ENCODE results near the gene MTA1. TPM values are rescaled to one million over a fixed set of nuclear protein-coding genes. Genes with fewer than 3 reads are reported as not detected.

The MTA1 gene
- total and polyA plus RNA-seq, 10 of the 15 experiments (the other 5 are each of a cell fraction or from before 2014, with no cell fraction given), result 0.14 to 162 (median 30.6) TPM

- Histone ChIP-seq H3K36me3 (ENCODE audit: control insufficient read depth in 2 of 2, insufficient read depth in 2 of 2, low read length in 1 of 2) (peaks cover 3 to 35% of the 10 kb centered on the region in 2 experiments; a peak in 3 of 4 replicates), H3K79me2 (ENCODE audit: control insufficient read depth, insufficient read depth, low read length) (no peaks in the 10 kb centered on the region), H3K27me3 (replicated peaks in 1 of 2; ENCODE audit: control insufficient read depth in 2 of 2, insufficient read depth in 2 of 2, low read length in 1 of 2) (no peaks in the 10 kb centered on the region), H3K4me1 (ENCODE audit: control insufficient read depth, insufficient read depth, low read length) (no peaks in the 10 kb centered on the region), H3K4me3 (no peak overlapping the region), H3K27ac (ENCODE audit: control insufficient read depth, insufficient read depth) (no peak overlapping the region), H3K4me2 (ENCODE audit: control insufficient read depth, insufficient read depth) (no peak overlapping the region), H3K9ac (ENCODE audit: control insufficient read depth, insufficient read depth, low read length) (no peak overlapping the region), H3K9me3 (replicated peaks; ENCODE audit: control insufficient read depth, insufficient read depth, low read length) (no peaks in the 10 kb centered on the region), H4K20me1 (ENCODE audit: control insufficient read depth, insufficient read depth) (no peaks in the 10 kb centered on the region; the same call in 1 of the 2 replicates), H2AFZ (ENCODE audit: control insufficient read depth, low read depth, low read length) (no peak overlapping the region)
- POLR2A ChIA-PET, result no interaction called here
- no TSS peak for BruUV-seq (replicated peaks)
- CTCF ChIA-PET, result interaction anchor here (1.4 kb wide), 1 partner anchor 25 kb away, joined by 8 read pairs; no protein-coding TSS in a partner anchor
- ATAC-seq, result no peak
- no peak for FAIRE-seq
- in situ Hi-C loops (cut with MboI) (loop anchor here (5.0 kb wide), 1 partner anchor 61 kb away; no protein-coding TSS in a partner anchor), intact Hi-C loops (cut with micrococcal nuclease; ENCODE audit: unreplicated experiment) (no loop called here)
- SMC1A ChIA-PET (ENCODE audit: uncharacterized antibody, unreplicated experiment), result no interaction called here
- no peak for DNase-seq (ENCODE audit: low read depth, low spot score)
- 90% methylated on average over 22 of the region's 22 CpGs for WGBS (ENCODE audit: insufficient coverage, insufficient replicate concordance, low lambda C conversion rate, missing lambda C conversion rate)
- TF ChIP-seq CEBPB (IDR thresholded peaks at IDR 0.05; ENCODE audit: borderline replicate concordance in 1 of 2, low read depth in 2 of 2, low read length in 2 of 2), result no peak
- no peak for TF ChIP-seq KAT2A (conservative IDR thresholded peaks at IDR 0.05; ENCODE audit: control insufficient read depth, low read depth, low read length)
- no peak for TF ChIP-seq ELK1 (IDR thresholded peaks at IDR 0.05; ENCODE audit: low read depth, low read length)
- TF ChIP-seq NR2C2 (IDR thresholded peaks at IDR 0.05; ENCODE audit: borderline replicate concordance, control insufficient read depth, insufficient read length, low read depth), result no peak
- no peak for TF ChIP-seq GATAD2B (conservative IDR thresholded peaks at IDR 0.05; ENCODE audit: low read depth)
- TF ChIP-seq SMAD5 (IDR thresholded peaks at IDR 0.05; ENCODE audit: low read depth), result no peak
- TF ChIP-seq PAX5 (IDR thresholded peaks at IDR 0.05; ENCODE audit: borderline replicate concordance, low read depth, low read length), result no peak
- TF ChIP-seq MLLT1 (IDR thresholded peaks at IDR 0.05), result no peak
- no peak for TF ChIP-seq CBX5 (IDR thresholded peaks at IDR 0.05; ENCODE audit: low read depth)
- TF ChIP-seq ZNF217 (IDR thresholded peaks at IDR 0.05), result no peak
- TF ChIP-seq HDAC2 (IDR thresholded peaks at IDR 0.05), result no peak
- no peak for TF ChIP-seq MXI1 (IDR thresholded peaks at IDR 0.05; ENCODE audit: low read depth, low read length)
- no peak for TF ChIP-seq POLR2A (IDR thresholded peaks at IDR 0.05; ENCODE audit: low read depth, low read length)
- TF ChIP-seq KLF5 (IDR thresholded peaks at IDR 0.05; ENCODE audit: partially characterized antibody), result no peak
- TF ChIP-seq PKNOX1 (IDR thresholded peaks at IDR 0.05), result no peak
- no peak for TF ChIP-seq NKRF (conservative IDR thresholded peaks at IDR 0.05)
- TF ChIP-seq BCL11A (IDR thresholded peaks at IDR 0.05; ENCODE audit: low read depth, low read length), result no peak
- no peak for TF ChIP-seq TCF7 (IDR thresholded peaks at IDR 0.05; ENCODE audit: borderline replicate concordance)
- RAD21 ChIA-PET (ENCODE audit: unreplicated experiment), result no interaction called here
These were observed 36.4 kb downstream of the MTA1 start for GRCh38 chr14:105455766-105456660.
